ENCODE results near the gene APBA1.

The APBA1 gene

DNA sequence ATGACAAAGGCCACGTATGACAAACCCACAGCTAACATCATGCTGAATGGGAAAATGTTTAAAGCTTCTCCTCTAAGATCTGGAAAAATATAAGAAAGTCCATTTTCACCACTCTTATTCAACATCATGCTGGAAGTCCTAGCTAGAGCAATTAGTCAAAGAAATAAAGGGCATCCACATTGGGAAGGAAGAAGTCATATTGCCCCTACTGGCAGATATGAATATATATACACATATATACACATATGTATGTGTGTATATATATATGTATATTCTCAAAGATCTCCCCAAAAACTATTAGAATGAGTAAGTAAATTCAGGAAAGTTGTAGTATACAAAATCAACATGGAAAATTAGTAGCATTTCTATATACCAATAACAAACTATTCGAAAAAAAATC is 17.1 kb downstream of the APBA1 start:
- no peak for DNase-seq

- DNase-seq = no peak
These were observed 18.9 kb downstream of the APBA1 start for GRCh38 chr9:69653261-69653660.

- no peak for DNase-seq
These were observed 22.5 kb downstream of the APBA1 start for GRCh38 chr9:69649566-69650250.

GRCh38 chr9:69647804-69648203 is 24.4 kb downstream of the APBA1 start:
- DNase-seq = no peak

DNA sequence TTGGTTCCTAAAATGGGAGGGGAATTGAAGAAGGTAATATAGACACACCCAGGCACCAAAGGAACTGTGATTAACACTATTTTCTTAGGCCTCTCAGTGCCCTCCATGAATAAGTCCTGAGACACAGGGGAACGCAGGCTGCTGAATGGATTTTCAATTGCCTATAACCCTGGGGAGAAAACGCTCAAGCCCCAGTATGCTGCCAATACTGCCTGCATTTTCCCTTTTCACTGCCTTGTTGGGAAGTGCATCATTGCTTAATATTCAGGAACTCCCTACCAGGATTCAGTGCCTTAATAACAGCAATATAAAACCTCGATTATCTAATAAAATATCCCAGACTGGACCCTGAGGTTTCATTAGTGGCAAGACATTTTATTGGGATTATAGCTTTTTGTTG is 25.4 kb downstream of the APBA1 start:
- no peak for DNase-seq

GRCh38 chr9:69645488-69645887 is 26.7 kb downstream of the APBA1 start:
- no peak for DNase-seq

DNA sequence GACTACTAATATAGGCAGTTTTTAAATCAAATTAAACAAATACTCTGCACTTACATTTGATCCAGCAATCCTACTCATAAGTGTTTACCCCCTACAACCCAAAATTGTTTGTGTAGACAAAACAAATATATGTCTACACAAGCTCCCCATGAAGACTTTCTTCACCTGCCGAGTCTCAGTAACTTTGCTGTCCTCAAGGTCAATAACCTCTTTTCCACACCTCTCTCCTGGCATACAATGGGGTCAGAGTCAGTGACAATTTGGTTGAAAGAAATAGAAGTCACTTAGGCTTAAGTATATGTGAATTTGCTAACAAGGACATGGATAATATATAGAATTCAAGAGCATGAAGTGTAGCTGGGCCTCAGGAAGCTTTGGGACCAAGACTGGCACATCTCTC is 29.1 kb downstream of the APBA1 start:
- DNase-seq = no peak

- DNase-seq = no peak
These were observed 34.4 kb downstream of the APBA1 start for GRCh38 chr9:69637817-69638200.

GRCh38 chr9:69637193-69637816 is 34.9 kb downstream of the APBA1 start:
- DNase-seq = no peak

- DNase-seq = no peak
These were observed 38.5 kb downstream of the APBA1 start for GRCh38 chr9:69633716-69634115.

DNA sequence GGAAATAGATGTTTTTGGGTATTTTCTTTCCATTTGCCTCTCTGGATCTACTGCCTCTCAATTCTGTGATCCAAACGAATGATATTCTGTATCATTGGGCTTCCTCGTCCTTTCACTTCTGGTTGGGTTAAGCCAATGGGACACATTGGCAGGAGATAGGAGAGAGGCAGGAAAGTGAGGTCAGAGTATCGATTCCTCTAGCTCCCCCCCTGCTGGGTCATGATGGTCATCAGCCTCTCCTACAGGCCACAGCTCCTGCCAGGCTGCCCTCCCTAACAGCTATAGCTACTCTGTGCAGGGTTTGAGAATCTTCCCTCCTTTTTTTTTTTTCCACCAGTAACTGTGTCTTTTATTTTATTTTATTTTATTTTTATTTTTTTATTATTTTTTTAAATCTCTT is 39.4 kb downstream of the APBA1 start:
- DNase-seq = no peak

DNA sequence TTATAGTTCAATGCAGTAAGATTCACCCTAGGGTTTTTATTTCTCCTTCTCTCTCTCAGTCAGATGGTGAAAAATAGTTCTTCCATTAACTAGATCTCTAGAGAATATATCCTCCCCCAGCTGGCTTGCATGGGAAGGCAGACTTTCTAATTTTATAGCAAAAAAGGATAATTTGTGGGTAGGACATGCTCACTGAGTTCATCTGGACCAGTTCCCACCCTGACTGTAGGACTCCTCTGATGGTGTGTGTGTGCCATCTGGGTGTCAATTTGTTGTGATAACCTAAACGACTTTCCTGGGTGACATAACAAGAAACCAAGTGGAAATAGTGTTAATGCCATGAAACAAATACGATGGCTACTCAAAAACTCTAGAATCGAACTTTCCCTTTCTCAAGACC is 44.9 kb downstream of the APBA1 start:
- DNase-seq = no peak

DNA sequence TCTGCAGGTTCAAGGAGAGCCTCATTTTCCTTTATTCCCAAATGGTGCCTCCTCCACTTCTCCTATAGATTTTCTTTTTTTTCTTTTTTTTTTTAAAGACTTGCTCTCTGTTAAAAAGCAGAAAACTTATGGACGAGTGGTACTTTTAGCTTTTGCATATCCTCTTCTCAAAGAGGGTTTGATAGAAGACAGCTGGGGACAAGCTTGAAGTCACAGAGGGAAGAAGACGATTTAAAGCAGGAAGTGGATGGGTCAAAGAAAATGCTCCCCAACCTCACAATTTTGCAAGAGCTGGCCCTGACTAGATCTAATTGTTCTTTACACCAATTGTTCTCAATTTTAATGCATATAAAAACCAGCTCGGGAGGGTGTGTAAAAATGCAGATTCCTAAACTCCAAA is 48.9 kb downstream of the APBA1 start:
- no peak for DNase-seq

GRCh38 chr9:69622676-69623075 is 49.5 kb downstream of the APBA1 start:
- no peak for DNase-seq

DNA sequence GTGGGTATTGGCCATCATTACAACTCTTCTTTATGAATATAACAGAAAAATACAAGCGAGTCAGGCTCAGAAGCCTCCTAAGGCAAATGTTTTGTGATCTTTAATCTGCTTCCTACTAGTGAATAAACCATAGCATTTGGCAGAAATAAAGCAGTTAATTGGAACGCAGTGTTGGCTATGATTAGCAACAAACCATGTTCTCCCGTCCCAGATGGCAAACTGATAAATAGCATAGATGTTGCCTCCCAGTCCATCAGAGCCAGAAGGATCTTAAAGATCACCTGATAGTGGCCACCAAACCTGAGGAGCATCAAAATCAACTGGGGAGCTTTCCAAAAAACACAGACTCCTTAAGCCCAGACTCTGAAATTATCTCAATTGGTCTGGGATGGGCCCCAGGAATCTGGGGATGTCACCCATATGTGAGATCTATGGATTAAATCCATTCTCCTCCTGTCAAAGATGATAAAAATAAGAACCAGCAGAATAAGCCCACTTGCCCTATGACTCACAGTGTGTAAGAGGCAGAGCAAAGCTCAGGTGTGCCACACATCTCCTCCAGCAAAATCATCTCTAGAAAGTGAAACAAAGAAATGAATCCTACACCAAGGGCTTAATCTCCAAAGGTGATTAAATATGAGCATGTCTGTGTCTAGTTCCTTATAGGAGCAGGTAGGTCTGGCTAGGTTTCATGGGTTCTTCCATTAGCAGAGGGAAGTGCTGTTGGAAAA is 50.3 kb downstream of the APBA1 start:
- DNase-seq = no peak

DNA sequence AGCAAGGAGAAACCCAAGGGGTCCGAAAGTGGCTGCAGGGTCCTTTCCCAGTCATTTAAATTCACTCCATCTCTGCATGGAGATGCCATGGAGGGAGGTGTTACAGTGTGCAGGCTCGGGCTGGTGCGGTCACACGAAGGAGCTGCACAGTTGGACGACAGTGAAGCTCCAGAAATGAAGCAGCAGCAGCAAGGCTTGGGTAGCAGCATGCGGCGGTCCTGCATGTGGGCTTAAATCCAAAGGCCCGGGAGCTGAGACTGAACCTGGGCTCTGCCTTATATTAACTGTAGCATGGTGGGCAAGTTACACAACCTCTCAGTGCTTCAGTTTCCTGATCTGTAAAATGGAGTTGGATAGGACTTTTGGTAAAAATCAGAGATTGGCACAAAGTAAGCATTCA is 51.4 kb downstream of the APBA1 start:
- no peak for DNase-seq

DNA sequence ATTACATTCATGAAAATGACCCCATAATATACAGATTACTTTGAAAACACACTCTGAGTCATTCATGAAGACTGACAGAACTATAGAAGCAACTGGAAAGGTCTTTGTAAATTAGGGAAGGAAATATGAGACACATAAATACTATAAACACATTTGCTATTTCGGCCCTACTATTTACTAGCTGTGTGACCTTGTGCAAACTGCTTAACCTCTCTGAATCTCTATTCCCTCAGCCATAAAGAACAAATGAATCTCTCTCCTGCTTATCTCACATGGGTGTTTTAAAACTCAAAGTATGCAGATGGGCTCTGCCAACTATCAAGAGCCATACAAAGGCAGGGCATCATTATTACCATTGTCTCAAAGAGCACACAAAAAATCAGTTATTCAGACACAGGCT is 52.9 kb downstream of the APBA1 start:
- no peak for DNase-seq

GRCh38 chr9:69617006-69617405 is 55.2 kb downstream of the APBA1 start:
- DNase-seq = no peak

DNA sequence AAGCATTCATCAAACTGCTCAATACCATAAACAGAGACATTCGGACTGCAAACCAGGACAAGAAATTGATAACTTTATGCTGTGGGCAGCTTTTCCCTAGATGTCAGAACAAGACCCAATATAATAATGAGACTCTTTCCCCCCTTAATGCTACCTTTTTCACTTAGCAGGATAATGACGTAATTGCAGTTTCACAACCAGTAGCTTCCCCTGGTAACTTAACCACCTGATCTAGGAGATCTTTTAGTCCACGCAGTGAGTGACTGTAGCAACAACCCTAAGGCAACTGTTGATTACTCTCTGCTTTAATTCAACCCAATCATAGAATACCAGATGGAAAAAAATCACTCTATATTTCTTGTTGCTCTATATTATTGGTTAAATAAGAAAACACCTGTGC is 56.3 kb downstream of the APBA1 start:
- DNase-seq = no peak

- no peak for DNase-seq
These were observed 61.0 kb downstream of the APBA1 start for GRCh38 chr9:69611221-69611620.

DNA sequence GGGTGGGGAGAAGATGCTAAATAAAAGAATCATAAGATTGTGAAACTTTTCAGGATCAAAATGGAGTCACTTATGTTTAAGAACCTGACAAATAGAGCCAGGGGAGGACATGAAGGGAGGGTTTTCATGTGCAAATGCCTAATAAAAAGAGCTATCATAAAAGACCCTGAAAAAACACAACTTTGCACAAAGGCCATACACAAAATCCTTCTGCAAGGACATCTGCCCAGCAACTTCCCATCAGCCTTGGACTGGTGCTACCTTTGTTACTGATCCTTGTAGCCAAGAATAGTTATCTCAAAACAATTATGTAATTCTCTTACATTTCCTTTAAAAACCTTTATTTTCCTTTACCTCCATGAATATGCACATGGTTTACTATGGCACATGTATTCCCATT is 63.0 kb downstream of the APBA1 start:
- no peak for DNase-seq

DNA sequence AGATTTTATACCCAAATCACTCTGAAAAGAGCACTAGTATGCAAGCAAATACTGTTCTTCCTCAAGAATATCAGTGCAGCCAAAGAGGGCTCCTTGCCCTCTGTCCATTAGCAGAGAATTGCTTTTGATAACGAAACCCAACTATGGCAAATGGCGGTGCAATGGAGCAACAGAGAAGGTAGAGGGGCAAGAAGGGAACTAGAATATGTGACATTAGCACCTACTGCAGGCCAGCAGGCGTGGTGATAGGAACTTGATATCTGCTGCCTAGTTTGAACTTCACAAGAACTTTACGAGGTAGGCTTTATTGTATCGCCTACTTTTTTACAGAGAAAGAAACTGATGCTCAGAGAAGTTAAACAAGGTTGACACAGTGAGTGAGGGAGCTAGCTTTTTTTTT is 66.1 kb downstream of the APBA1 start:
- DNase-seq = no peak

DNA sequence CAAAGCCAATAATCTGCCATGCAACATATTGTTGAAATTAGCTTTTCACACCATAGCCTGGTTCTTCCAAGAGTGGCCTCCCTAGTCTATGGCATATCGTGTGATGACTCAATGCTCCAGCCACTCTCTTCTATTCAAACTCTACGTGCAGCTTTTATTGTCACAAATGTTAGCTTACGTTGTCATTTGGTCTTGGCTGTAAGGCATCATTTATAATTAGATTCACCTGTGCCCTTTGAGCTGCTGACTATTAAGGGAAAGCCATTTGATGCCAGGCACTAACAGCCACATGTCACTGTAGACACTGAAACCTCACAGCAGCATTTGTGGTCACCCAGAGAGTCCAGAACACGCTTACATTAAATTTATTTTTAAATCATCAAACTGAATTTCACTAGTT is 66.8 kb downstream of the APBA1 start:
- DNase-seq = no peak

GRCh38 chr9:69604568-69605219 is 67.5 kb downstream of the APBA1 start:
- no peak for DNase-seq
